Esophagus squamous epithelium (tissue), 5 donors: ENCODE results near the gene VARS2. TPM values are rescaled to one million over a fixed set of nuclear protein-coding genes. Genes with fewer than 3 reads are reported as not detected.

Source experiments
- DNase-seq: peaks from one replicate; lab custom pipeline; 2025; lab: John Stamatoyannopoulos, UW
- H3K27ac ChIP-seq, 4 donors: fragments of 200-600 bp; sonication (generic); one replicate each; pipeline ENCODE4 v1.5.1; 2016 to 2019; ENCODE audit warnings: mild to moderate bottlenecking in 1 of 4
- H3K27me3 ChIP-seq, 4 donors: fragments of 200-600 bp; sonication (generic); 1 replicate in 3 of 4; 2 replicates in 1 of 4; pipeline versions ENCODE4 v1.5.1 to v1.6.0; 2017 to 2021; ENCODE audit warnings: antibody characterized with exemption in 1 of 4
- H3K36me3 ChIP-seq, 3 donors: fragments of 200-600 bp; sonication (generic); one replicate each; pipeline ENCODE4 v1.5.1; 2016 to 2019
- H3K4me1 ChIP-seq, 3 donors: fragments of 200-600 bp; sonication (generic); one replicate each; pipeline ENCODE4 v1.5.1; 2017 to 2019
- H3K4me3 ChIP-seq, 4 donors: fragments of 200-600 bp; sonication (generic); 1 replicate in 3 of 4; 2 replicates in 1 of 4; pipeline ENCODE4 v1.5.1; 2016 to 2019; ENCODE audit warnings: mild to moderate bottlenecking in 2 of 4, moderate library complexity in 1 of 4
- H3K9me3 ChIP-seq, 3 donors: fragments of 200-600 bp; sonication (generic); one replicate each; pipeline ENCODE4 v1.5.1; 2016 to 2019
- POLR2A ChIP-seq, 4 donors: fragments of 450-650 bp; IDR thresholded peaks; one replicate each; pipeline ENCODE4 v1.6.1; 2017; ENCODE audit warnings: antibody characterized with exemption in 4 of 4, mild to moderate bottlenecking in 4 of 4, moderate library complexity in 3 of 4
- WGBS, 2 donors: methylation state at CpG; one replicate each; pipeline ENCODE4 v1.1.5; 2018; 5-methylcytosine and 5-hydroxymethylcytosine counted together
- intact Hi-C: fragments of 100-400 bp; cut with DNase I; formaldehyde crosslinking; loops from one replicate; pipeline ENCODE4 v1.15.0; 2022
- total RNA-seq, 4 donors: library from RNA; depleted of rRNA; stranded (reverse); fragments of >200 nt; gene quantifications; one replicate each; pipeline ENCODE4 v1.1.0, GENCODE V29; 2016
- TF ChIP-seq, protein P1 (sequence below), 6 experiments: fragments of 450-650 bp in 4 of 6; fragments of 200-600 bp in 2 of 6; sonication (generic) in 2 of 6; IDR thresholded peaks; one replicate each; pipeline ENCODE4 v1.5.1; 2016 to 2019; ENCODE audit warnings: antibody characterized with exemption in 6 of 6, mild to moderate bottlenecking in 4 of 6, moderate library complexity in 4 of 6
- donor health status: DM: yes; HTN: yes; CAD: no.

VARS2 gene
- total RNA-seq, 4 donors from 2014 or later, result 23.5 to 61.9 (median 33.0) TPM

DNA sequence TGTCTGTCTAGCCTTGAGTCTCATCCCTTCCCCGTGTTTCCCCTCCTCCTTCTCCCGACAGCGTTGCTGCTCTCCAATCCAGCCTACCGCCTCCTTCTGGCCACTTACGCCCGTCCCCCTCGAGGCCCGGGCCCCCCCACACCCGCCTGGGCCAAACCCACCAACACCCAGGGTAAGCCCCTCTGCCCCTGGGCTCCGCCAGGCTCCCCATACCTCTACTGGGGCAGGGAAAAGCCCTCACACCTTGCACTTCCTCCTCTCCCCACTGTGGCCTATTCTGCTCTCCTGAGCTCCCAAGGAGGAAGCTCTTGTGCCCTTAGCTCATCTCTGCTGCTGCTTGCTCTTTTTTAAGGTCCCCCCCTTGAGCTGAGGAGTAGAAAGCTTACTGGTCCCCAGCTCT is 18.7 kb upstream of the VARS2 start:
- Histone ChIP-seq H3K4me3 (no peak overlapping the region), H3K4me1 (peaks cover 4 to 9% (median 5%) of the 10 kb centered on the region in 3 donors), H3K27me3 (no peaks in the 10 kb centered on the region), H3K36me3 (peaks cover 59 to 100% (median 71%) of the 10 kb centered on the region in 3 donors), H3K27ac (no peak overlapping the region), H3K9me3 (no peaks in the 10 kb centered on the region)
- intact Hi-C loops, result no loop called here
- no peak for DNase-seq
- 66 to 74% methylated on average over 10 of the region's 10 CpGs for WGBS, 2 donors
- no peak for TF ChIP-seq POLR2A (IDR thresholded peaks at IDR 0.05)
- TF ChIP-seq, protein P1, sequence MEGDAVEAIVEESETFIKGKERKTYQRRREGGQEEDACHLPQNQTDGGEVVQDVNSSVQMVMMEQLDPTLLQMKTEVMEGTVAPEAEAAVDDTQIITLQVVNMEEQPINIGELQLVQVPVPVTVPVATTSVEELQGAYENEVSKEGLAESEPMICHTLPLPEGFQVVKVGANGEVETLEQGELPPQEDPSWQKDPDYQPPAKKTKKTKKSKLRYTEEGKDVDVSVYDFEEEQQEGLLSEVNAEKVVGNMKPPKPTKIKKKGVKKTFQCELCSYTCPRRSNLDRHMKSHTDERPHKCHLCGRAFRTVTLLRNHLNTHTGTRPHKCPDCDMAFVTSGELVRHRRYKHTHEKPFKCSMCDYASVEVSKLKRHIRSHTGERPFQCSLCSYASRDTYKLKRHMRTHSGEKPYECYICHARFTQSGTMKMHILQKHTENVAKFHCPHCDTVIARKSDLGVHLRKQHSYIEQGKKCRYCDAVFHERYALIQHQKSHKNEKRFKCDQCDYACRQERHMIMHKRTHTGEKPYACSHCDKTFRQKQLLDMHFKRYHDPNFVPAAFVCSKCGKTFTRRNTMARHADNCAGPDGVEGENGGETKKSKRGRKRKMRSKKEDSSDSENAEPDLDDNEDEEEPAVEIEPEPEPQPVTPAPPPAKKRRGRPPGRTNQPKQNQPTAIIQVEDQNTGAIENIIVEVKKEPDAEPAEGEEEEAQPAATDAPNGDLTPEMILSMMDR (IDR thresholded peaks at IDR 0.05), result no peak

DNA sequence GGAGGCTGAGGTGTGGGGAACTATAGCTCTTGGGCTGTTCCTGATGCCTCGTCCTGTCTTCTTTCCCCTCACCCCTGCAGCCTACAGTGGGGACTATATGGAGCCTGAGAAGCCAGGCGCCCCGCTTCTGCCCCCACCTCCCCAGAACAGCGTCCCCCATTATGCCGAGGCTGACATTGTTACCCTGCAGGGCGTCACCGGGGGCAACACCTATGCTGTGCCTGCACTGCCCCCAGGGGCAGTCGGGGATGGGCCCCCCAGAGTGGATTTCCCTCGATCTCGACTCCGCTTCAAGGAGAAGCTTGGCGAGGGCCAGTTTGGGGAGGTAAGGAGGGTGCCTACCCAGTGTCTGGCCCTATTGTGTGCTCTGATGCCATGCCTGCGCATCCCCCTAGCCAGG is 17.5 kb upstream of the VARS2 start:
- intact Hi-C loops, result no loop called here
- peaks cover 50 to 90% (median 64%) of the 10 kb centered on the region in 3 donors for H3K36me3 ChIP-seq
- TF ChIP-seq POLR2A (IDR thresholded peaks at IDR 0.05), result no peak
- TF ChIP-seq, protein P1 (IDR thresholded peaks at IDR 0.05), result no peak
- H3K27me3 ChIP-seq, result no peaks in the 10 kb centered on the region
- H3K4me3 ChIP-seq, result no peak overlapping the region
- 92% methylated on average over 2 to 5 of the region's 13 CpGs for WGBS, 2 donors
- no peaks in the 10 kb centered on the region for H3K4me1 ChIP-seq
- DNase-seq, result no peak
- H3K9me3 ChIP-seq, result no peaks in the 10 kb centered on the region
- H3K27ac ChIP-seq, result no peak overlapping the region

GRCh38 chr6:30897882-30898281 is 16.2 kb upstream of the VARS2 start:
- Histone ChIP-seq H3K4me3 (no peak overlapping the region), H3K4me1 (peaks cover 0 to 9% (median 0%) of the 10 kb centered on the region in 3 donors), H3K27ac (no peak overlapping the region), H3K36me3 (peaks cover 42 to 76% (median 54%) of the 10 kb centered on the region in 3 donors), H3K27me3 (no peaks in the 10 kb centered on the region), H3K9me3 (no peaks in the 10 kb centered on the region)
- no peak for DNase-seq
- WGBS, 2 donors, result 50 to 86% methylated on average over 2 to 15 of the region's 16 CpGs
- intact Hi-C loops, result no loop called here
- TF ChIP-seq, protein P1 (IDR thresholded peaks at IDR 0.05), result no peak
- no peak for TF ChIP-seq POLR2A (IDR thresholded peaks at IDR 0.05)

GRCh38 chr6:30898750-30899360 is 15.2 kb upstream of the VARS2 start:
- Histone ChIP-seq H3K27ac (no peak overlapping the region), H3K4me1 (peaks cover 0 to 11% (median 0%) of the 10 kb centered on the region in 3 donors), H3K36me3 (peaks cover 35 to 66% (median 44%) of the 10 kb centered on the region in 3 donors), H3K4me3 (no peak overlapping the region), H3K27me3 (no peaks in the 10 kb centered on the region), H3K9me3 (no peaks in the 10 kb centered on the region)
- WGBS, 2 donors, result 70 to 81% methylated on average over 11 to 20 of the region's 23 CpGs
- DNase-seq, result no peak
- intact Hi-C loops, result no loop called here
- TF ChIP-seq, protein P1 (IDR thresholded peaks at IDR 0.05), result no peak
- TF ChIP-seq POLR2A (IDR thresholded peaks at IDR 0.05), result no peak

DNA sequence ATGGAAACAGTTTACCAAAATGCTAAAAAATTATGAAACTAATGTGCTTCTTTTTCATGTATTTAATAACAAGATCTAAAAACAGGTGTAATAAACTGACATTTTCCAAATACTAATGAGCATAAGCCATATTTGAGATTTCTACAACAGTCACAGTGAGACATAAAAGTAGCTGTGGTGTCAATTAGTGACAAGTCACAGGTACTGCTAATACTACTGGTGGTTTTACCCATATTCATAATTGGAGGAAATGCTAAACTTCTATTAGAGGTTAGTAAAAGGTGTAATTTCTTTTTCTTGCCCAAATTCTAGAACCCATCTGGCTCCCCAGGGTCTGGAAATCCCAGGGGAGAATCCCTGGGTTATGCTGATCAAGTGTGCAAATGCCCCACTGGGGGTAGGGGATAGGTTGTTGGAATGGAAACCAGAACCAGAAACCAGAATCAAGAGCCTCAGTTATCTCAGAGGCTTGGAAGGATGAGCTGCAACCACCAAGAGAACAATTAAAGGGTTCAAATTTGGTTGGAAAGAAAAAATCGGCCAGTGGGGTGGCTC is 13.1 kb upstream of the VARS2 start:
- intact Hi-C loops, result no loop called here
- H3K27me3 ChIP-seq, result no peaks in the 10 kb centered on the region
- TF ChIP-seq POLR2A (IDR thresholded peaks at IDR 0.05), result no peak
- TF ChIP-seq, protein P1 (IDR thresholded peaks at IDR 0.05), result no peak
- no peak overlapping the region for H3K4me3 ChIP-seq
- DNase-seq, result no peak
- H3K9me3 ChIP-seq, result no peaks in the 10 kb centered on the region
- no peak overlapping the region for H3K27ac ChIP-seq
- 50 to 69% methylated on average over 1 of the region's 1 CpG for WGBS, 2 donors
- H3K4me1 ChIP-seq, result peaks cover 0 to 11% (median 0%) of the 10 kb centered on the region in 3 donors
- peaks cover 26 to 46% (median 29%) of the 10 kb centered on the region in 3 donors for H3K36me3 ChIP-seq
